Stimulated activated CD8-positive, alpha-beta memory T cell treated with anti-CD3 and anti-CD28 coated beads, Interleukin-7, amount 100 ng/mL, for 1 hour (primary cell): Measurements from ENCODE around the gene TYROBP.
"Not testable (repeated sequence)": the region's sequence is repeated elsewhere in the genome, so short reads cannot be mapped to it uniquely, and the experiment has no call there.

Experiments used
- DNase-seq, 2 donors: peaks; one replicate each; pipeline ENCODE4 v3.0.0-alpha.2; 2020; ENCODE audit warnings: low read depth in 2 of 2

The TYROBP gene

DNA sequence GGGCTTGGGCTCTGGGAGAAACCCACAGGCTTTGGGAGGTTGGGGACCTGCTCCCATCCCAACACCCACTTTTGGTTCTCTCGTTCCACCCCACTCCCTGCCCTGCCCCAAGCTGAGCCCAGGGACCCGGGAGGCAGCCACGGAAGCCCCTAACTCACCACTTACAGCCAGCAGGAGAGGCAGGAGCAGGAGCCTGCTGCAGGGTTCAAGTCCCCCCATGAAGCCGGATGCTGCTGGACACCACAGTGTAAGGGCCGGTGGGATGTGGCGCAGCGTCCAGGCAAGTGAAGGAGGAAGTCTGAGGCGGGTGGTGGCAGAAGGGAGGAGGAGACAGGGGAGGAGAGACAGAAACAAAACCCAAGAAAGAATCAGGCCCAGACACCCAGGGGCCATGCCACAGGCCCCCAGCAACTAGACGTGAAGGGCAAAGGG is at the start of gene TYROBP:
Gene TYROBP (minus strand): TSS at position 286 of the 432 bp plus-strand sequence. CDS start 67 bp downstream, at position 219.
- no peak for DNase-seq

DNA sequence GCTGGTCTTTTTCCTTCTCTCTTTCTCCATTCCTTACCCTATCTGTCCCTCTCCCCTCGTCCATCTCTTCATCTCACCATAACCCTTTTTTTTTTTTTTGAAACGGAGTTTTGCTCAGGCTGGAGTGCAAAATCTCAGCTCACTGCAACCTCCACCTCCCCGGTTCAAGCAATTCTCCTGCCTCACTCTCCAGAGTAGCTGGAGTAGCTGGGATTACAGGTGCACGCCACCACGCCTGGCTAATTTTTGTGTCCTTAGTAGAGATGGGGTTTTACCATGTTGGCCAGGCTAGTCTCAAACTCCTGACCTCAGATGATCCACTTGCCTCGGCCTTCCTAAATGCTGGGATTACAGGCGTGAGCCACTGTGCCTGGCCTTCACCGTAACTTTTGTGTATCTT is 49.3 kb upstream of the TYROBP start:
- DNase-seq = not testable (repeated sequence)

DNA sequence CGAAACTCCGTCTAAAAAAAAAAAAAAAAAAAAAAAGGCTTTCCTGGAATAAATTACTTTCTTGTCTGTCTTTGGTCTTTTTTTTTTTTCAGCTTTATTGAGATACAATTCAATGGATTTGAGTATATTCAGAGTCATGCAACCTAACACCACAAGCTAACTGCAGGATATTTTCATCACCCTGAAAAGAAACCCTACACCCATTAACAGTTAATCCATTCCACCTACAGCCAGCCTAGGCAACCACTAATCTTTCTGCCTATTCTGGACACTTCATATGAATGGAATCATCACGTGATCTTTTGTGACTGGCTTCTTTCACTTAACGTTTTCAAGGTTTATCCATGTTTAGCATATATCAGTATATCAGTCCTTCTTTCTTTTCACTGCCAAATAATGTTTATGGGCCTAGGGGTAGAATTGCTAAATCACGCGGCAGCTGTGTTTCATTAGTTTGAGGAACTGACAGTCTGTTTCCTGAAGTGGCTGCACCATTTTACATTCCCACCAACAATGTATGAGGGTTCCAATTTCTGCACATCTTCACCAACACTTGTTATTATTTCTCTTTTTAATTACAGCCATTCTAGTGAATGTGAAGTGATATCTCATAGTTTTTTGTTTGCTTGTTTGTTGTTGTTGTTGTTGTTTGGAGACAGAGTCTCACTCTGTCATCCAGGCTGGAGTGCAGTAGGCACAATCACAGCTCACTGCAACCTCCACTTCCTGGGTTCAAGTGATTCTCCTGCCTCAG is 48.0 kb upstream of the TYROBP start:
- DNase-seq = no peak

DNA sequence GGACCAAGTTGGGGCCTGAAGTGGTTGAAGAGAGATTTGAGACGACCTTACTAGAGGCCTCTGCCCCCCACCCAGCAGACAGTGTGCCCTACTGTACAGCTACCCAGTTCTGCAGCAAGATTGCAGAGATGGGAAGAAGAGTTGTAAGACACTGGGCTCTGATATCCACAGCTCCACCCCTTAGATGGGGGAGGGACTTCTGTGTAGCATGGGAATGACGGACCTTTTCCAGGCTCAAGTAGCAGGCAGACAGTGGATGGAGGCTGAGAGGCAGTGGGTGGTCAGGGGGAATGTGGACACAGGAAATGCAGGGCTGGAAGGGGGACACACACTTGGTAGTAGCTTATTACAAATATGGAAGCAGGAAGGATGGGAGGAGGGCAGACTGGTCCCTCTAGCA is 41.0 kb upstream of the TYROBP start:
- no peak for DNase-seq

DNA sequence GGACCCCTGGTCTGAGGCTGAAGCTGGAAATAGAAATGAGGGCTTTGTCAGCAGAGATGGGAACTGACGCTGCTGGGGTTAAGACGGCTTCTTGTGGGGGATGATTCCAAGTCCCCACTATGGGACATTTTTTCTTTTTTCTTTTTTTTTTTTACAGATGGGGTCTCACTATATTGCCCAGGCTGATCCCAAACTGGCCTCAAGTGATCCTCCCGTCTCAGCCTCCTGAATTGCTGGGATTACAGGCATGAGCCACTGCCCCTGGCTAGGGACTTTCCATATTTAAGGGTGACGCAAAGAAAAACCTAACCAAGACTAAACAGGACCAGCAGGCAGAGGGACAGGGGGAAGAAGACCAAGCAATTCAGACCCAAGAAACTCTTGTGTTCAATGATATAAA is 38.1 kb upstream of the TYROBP start:
- DNase-seq = no peak

DNA sequence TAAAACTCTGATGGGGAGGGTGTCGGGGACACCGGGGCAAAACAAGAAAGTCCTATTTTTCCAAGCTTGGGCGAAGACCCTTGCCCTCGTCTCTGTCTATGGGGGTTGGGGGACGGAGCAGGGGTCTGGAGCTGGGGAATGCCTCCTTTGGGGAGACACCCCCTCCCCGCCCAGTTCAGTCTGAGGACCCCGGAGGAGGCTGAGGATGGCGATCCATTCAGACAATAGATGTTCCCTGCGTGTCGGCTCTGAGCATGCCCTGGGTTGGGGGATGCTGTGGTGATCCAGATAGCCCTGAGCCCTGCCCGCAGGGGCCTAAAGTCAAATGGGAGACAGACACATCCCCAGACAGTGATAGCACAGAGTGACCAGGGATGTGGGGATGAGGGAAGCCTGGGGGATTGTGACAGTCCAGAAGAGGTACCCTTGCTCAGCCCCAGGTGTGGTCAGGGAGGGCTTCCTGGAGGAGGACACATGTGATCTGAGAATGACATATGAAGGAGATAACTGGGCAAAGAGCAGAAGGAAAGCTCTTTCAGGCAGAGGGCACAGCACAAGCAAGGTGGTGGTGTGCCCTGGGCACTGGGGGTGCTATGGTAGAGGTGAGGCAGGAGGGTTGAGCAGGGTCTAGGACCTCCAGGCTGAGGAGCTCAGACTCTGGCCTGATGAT is 37.2 kb upstream of the TYROBP start:
- DNase-seq = no peak

DNA sequence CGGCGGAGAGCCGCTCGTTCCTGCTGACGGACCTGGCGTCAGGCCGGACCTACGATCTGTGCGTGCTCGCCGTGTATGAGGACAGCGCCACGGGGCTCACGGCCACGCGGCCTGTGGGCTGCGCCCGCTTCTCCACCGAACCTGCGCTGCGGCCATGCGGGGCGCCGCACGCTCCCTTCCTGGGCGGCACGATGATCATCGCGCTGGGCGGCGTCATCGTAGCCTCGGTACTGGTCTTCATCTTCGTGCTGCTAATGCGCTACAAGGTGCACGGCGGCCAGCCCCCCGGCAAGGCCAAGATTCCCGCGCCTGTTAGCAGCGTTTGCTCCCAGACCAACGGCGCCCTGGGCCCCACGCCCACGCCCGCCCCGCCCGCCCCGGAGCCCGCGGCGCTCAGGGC is 36.5 kb upstream of the TYROBP start:
- DNase-seq = no peak

DNA sequence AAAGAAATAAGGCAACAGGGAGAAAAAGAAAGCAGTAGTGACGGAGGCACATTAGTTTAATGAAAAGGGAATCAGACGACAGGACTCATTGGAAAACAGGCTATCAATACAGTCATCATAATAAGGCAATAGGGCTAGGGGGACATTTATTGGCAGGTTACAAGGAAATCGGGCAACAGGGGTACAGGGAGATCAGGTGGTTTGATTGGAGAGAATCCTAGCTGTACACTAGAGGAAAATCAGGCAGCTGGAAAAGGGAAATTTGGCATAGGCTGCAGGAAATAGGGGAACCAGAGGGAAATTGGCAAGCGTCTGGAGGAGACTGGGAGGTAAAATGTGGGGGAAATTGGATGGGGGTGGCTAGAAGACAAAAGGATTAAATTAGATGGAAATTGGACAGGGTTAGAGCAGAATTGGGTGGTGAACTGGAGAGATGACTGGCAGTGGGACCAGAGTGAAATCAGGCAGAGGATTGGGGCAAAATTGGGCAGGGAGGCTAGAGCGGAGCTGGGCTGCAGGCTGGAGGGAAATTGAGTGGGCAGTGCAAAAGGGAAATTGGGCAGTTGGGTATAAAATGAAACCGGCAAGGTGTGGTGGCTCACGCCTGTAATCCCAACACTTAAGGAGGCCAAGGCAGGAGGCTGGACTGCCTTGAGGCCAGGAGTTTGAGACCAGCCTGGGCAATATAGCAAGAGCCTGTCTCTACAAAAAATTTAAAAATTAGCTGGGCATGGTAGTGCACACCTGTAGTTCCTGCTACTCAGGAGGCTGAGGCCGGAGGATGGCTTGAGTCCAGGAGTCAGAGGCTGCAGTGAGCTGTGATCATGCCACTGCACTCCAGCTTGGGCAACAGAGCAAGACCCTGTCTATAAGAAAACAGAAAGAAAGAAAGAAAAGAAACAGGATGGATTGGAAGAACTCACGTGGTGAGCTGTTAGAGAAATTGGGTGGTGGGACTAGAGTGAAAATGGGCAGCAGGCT is 35.5 kb upstream of the TYROBP start:
- DNase-seq = no peak

DNA sequence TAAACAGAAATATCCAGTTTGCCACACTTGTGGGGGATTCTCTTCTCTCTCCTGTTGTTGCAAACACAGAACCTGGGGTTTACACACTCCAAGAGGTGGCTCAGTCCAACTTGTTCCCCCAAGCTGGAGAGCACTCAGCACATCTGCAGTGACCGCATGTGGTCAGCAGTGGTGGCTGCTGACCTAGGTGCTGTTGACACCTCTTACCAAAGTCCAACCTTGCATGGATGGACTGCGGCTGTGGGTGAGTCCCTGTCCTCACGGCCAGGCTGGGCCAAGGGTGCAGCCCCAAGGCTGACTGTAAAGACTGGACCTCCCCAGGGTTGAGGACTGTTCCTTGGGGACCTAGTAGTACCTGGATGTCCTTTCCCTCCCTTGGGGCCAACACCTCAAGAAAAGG is 34.1 kb upstream of the TYROBP start:
- DNase-seq = no peak

DNA sequence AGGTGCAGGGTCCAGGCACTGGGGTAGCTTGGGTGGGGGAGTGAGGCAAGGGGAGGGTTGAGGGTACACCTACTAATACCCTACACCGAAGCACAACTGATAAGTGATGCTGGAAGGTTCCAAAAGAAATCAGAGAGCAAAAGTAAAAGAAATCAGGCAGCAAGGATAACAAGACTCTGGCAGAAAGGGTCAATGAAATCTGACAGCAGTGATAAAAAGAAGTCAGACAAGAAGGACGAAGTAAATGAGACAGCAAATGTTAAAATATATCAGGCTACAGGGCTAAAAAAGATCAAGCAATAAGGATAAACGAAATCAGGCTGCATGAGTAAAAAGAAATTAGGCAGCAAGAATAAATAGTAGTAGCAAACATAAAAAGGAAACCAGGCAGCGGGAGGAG is 32.7 kb upstream of the TYROBP start:
- DNase-seq = no peak

DNA sequence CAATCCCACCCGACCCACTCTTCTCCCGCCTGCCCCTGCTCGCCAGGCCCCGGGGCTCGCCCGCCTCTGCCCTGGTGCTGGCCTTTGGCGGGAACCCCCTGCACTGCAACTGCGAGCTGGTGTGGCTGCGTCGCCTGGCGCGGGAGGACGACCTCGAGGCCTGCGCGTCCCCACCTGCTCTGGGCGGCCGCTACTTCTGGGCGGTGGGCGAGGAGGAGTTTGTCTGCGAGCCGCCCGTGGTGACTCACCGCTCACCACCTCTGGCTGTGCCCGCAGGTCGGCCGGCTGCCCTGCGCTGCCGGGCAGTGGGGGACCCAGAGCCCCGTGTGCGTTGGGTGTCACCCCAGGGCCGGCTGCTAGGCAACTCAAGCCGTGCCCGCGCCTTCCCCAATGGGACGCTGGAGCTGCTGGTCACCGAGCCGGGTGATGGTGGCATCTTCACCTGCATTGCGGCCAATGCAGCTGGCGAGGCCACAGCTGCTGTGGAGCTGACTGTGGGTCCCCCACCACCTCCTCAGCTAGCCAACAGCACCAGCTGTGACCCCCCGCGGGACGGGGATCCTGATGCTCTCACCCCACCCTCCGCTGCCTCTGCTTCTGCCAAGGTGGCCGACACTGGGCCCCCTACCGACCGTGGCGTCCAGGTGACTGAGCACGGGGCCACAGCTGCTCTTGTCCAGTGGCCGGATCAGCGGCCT is 32.1 kb upstream of the TYROBP start:
- DNase-seq = no peak

DNA sequence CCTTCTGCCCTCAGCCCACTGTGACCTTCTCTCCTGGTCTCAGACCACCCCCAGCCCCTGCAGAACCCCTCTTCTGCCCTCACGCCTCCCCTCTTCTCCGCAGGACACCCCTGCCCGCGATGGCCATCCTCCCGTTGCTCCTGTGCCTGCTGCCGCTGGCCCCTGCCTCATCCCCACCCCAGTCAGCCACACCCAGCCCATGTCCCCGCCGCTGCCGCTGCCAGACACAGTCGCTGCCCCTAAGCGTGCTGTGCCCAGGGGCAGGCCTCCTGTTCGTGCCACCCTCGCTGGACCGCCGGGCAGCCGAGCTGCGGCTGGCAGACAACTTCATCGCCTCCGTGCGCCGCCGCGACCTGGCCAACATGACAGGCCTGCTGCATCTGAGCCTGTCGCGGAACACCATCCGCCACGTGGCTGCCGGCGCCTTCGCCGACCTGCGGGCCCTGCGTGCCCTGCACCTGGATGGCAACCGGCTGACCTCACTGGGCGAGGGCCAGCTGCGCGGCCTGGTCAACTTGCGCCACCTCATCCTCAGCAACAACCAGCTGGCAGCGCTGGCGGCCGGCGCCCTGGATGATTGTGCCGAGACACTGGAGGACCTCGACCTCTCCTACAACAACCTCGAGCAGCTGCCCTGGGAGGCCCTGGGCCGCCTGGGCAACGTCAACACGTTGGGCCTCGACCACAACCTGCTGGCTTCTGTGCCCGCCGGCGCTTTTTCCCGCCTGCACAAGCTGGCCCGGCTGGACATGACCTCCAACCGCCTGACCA is 31.4 kb upstream of the TYROBP start:
- no peak for DNase-seq

DNA sequence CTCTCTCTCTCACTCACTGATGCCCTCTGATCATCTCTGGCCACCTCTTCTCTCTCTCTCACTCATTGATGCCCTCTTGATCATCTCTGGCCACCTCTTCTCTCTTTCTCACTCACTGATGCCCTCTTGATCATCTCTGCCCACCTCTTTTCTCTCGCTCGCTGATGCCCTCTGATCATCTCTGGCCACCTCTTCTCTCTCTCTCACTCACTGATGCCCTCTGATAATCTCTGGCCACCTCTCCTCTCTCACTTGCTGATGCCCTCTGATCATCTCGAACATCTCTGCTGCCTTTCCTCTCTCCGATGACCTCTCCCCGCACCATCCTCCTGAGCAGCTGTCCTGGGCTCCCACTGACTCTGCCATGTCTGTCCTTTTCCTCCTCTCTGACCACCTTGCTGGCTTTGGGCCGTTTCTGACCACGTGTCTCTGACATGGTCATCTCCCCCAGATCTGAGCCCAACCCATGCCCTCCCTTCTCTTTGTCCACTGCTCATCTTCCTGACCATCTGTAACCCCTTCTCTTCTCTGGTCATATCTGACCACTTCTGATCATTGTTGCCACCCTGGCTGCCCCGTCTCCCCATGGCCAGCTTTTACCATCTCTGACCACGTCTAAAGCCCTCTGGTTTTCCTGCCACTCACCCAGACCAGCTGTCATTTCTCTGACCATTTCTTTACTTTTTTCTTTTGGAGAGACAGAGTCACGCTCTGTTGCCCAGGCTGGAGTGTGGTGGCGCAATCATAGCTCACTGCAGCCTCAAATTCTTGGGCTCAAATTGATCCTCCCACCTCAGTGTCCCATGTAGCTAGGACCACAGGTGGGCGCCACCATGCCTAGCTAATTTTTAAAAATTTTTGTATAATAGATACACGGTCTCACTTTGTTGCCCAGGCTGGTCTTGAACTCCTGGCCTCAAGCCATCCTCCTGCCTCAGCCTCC is 30.5 kb upstream of the TYROBP start:
- DNase-seq = no peak

DNA sequence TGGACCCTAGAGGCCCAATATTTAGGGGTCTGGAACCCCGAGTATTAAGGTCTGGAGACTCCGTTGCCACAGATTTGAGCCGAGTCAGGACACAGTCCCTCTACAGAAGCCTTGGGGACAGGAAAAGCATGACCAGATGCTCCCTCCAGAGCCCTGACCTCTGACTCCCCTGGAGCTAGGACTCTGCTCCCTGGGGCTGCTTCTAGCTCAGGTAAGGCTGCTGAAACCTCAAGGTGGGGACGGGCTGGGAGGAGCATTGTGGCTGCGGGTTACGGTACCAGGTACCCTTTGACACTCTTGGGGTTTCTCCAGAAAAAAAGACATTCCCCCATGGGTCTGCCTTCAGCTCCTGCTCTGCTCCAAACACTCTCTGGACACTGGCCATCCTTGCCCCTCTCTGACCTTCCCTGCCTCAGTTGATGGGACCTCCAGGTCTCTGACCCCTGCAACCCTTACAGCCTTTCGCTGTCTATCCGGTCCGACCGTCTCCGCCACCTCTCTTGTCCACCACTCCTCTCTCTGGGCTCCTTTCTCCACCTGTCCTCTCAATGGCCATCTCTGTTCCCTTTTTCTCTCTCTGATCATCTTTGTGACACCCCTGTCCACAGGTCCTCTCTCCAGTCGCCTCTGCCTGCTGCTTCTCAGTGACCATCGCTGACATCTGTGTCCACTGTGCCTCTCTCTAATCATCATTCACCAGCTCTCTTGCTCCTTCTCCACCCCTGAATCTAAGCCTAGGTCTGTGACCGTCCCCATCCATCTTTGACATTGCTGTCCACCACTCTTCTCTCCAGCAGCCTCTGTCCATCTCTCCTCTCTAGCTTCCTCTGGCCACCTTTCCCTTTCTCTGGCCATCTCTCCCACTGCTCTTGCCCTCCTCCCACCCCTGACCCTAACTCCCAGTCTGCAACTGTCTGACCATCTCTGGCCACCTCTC is 29.5 kb upstream of the TYROBP start:
- DNase-seq = no peak

DNA sequence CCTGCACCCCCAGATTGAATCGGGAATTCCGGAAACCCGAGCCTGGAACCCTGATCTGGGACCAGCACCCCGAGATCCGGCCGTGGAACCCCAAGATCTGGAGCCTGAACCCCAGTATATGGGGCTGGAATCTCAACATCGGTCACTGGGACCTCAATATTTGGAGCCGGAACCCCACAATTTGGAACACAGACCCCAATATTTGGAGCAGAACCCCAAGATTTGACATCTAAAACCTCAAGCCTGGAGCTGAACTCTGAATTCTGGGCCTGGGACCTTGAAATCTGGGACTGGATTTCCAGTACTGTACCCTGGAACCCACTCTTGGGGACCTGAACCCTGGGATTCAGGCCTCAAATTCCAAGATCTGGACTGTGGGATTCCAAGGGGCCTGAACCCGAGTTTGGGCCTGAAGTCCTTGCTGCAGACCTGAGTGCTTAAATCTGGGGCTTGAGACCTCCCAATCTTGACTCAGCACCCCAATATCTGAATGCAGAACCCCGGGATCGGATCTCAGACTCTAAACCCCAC is 28.7 kb upstream of the TYROBP start:
- DNase-seq = no peak

DNA sequence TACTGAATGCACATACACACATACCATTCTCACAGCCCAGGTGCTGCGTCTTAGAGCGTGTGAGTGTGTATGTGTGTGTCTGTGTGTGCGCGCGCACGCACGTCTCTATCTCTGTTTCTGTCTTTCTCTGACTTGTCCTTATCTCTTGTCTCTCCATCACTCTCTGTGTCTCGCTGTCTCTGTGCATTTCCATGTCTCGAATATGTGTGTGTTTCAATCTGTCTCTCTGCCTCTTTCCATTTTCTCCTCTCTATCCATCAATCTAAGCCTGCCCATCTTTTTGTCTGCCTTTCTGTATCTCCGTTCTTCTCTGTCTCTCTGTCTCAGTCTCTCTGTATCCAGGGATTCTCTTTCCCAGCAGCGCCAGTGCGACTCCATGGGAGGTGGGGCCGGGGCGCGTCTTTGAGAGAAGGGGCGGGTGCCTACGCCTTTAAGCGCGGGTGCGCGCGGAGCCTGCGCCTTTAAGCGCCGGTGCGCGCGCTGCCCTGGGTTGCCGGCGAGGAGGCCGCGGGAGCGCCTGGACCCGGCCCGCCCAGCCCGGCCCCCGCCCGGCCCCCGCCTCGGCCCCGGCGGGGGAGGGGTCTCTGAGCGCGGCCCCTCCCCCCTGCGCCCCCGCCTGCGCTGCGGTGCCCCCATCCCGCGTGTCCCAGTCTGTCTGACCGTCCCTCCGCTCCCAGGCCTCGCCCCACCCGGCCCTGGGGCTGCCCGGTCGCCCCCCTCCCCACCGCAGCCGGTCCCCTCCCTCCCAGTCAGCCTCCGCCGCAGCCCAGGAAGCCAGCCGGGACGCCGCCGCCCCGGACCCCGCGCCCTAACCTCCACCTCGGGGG is 28.0 kb upstream of the TYROBP start, which contains the start of gene LRFN3:
Gene LRFN3 (plus strand): TSS at position 464 of the 827 bp plus-strand sequence. CDS start 3,052 bp downstream, outside the sequence.
- DNase-seq = no peak

DNA sequence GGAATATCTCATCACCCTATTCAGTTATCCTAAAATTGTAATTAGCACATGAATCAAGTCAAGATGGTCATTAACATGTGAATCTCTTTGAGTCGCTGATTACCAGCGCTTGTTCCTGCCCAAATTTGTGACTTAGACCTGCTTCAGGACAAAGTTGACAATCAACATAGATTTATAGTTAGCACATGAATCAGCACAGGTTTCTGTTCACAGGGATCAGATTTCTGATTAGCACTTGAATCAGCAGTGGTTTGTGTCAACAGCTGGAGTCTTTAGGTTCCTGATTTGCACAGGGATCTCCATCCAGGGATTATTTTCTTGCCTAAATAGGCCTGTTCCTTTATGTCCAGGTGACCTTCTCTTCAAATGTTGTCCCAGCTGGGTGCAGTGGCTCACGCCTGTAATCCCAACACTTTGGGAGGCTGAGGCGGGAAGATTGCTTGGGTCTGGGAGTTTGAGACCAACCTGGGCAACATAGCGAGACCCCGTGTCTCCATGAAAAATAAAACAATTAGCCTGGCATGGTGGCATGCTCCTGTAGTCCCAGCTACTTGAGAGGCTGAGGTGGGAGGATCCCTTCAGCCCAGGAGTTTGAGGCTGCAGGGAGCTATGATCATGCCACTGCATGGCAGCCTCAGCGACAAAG is 24.3 kb upstream of the TYROBP start:
- DNase-seq = no peak
